Fibroblast of lung (primary cell): ENCODE data around the gene CD247.

Experiments used
- EZH2 ChIP-seq: IDR thresholded peaks from 2 replicates; pipeline ENCODE4 v1.5.1; 2012; ENCODE audit warnings: low read length, control low read depth, mild to moderate bottlenecking; ENCODE audit errors: missing control alignments
- TF ChIP-seq, protein P1 (sequence below), 2 donors: IDR thresholded peaks in 1 of 2; conservative IDR thresholded peaks in 1 of 2; 1 replicate in 1 of 2; 2 replicates in 1 of 2; pipeline ENCODE4 v1.5.1; 2011 to 2012; ENCODE audit warnings: low read length in 2 of 2, control low read depth in 1 of 2, inconsistent platforms in 1 of 2, low read depth in 1 of 2, mild to moderate bottlenecking in 1 of 2

DNA sequence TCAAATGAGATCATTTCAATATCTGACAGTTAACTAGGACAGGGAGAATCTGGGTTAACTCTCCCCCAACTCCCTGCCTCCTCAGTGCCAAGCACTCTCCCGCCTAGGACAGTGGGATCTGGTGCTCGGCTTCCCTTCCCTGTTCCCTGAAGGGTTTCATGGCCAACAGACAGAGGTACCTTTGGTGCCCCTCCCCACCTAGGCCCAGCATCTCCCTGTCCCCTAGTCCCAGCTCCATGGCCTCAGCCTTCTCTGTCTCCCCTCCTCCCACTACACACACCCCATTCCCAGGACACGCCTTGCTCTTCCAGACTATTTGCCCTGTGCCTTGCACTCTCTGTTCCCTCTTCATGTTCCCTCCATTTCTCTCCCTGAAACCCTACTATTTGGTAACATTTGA is 77.1 kb downstream of the CD247 start:
- TF ChIP-seq, protein P1, sequence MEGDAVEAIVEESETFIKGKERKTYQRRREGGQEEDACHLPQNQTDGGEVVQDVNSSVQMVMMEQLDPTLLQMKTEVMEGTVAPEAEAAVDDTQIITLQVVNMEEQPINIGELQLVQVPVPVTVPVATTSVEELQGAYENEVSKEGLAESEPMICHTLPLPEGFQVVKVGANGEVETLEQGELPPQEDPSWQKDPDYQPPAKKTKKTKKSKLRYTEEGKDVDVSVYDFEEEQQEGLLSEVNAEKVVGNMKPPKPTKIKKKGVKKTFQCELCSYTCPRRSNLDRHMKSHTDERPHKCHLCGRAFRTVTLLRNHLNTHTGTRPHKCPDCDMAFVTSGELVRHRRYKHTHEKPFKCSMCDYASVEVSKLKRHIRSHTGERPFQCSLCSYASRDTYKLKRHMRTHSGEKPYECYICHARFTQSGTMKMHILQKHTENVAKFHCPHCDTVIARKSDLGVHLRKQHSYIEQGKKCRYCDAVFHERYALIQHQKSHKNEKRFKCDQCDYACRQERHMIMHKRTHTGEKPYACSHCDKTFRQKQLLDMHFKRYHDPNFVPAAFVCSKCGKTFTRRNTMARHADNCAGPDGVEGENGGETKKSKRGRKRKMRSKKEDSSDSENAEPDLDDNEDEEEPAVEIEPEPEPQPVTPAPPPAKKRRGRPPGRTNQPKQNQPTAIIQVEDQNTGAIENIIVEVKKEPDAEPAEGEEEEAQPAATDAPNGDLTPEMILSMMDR (conservative IDR thresholded peaks at IDR 0.05 in 1 of 2, IDR thresholded peaks at IDR 0.05 in 1 of 2; ENCODE audit: low read depth in 1 of 2, low read length in 2 of 2) = no peak
- TF ChIP-seq EZH2 = no peak
